GM12891 (cell line): ENCODE data around the gene PISD.

ENCODE experiments used
- DNase-seq: peaks from one replicate; pipeline ENCODE4 v3.0.0; 2011; ENCODE audit warnings: low spot score; ENCODE audit not compliant: insufficient read length
- FAIRE-seq: peaks from 2 replicates; lab custom pipeline; 2011; peaks lifted over from hg19 to GRCh38; lab: Jason Lieb, UNC
- PAX5 ChIP-seq: IDR thresholded peaks from 2 replicates; pipeline ENCODE4 v1.6.1; 2011; ENCODE audit warnings: low read length, moderate library complexity, mild to moderate bottlenecking; ENCODE audit not compliant: insufficient read depth, severe bottlenecking
- POLR2A ChIP-seq: IDR thresholded peaks from 2 replicates; pipeline ENCODE4 v1.6.1; 2011; ENCODE audit warnings: low read depth, low read length, control low read depth
- POLR2AphosphoS5 ChIP-seq: IDR thresholded peaks from 2 replicates; pipeline ENCODE4 v1.6.1; 2011; ENCODE audit warnings: low read depth, low read length, control low read depth
- POU2F2 ChIP-seq: IDR thresholded peaks from 2 replicates; pipeline ENCODE4 v1.6.1; 2011; ENCODE audit warnings: low read depth, mild to moderate bottlenecking, control low read depth, low read length, moderate library complexity
- SPI1 ChIP-seq: IDR thresholded peaks from 2 replicates; pipeline ENCODE4 v1.6.1; 2011; ENCODE audit warnings: low read depth, low read length, control low read depth
- TAF1 ChIP-seq: IDR thresholded peaks from 2 replicates; pipeline ENCODE4 v1.6.1; 2011; ENCODE audit warnings: low read depth, low read length, control low read depth

PISD gene

DNA sequence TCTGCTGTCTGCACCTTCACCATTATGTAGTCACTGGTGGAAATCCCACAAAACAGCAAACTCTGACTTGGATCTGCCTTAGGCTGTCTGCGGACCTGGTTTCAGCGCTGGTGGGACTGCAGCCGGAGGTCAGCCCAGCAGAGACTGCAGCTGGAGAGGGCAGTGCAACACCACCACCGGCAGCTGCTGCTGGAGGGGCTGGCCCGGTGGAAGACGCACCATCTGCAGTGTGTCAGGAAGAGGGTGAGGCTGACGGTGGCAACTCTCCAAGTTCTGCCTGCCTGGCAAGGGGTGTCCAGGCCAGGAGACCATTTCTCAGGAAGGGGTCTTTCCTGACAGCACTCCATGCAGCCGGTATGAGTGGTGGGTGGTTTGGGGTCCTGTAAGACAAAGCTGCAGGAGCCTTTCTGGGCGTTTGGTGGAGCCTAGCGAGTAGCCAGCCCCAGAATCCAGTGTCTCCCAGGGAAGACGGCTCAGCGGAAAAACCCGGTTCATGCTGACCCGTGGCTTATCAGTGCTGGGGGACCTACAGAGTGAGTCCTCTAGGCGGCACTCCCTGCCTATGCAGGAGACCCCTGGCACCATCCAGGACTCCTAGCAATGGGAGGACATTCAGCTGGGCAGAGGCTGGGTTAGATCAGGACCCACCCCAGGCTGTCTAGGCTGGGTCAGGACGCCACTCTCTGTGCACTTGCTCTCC is 50.8 kb downstream of the PISD start:
- DNase-seq (no peak), FAIRE-seq (no peak)
- TF ChIP-seq POLR2A (no peak), POLR2AphosphoS5 (no peak), TAF1 (no peak), POU2F2 (no peak), SPI1 (no peak), PAX5 (no peak)

- no peak for TF ChIP-seq POLR2AphosphoS5
- TF ChIP-seq POLR2A, result no peak
- TF ChIP-seq POU2F2, result no peak
- TF ChIP-seq SPI1, result no peak
- TF ChIP-seq TAF1, result no peak
- DNase-seq (no peak), FAIRE-seq (no peak)
These were observed 51.4 kb downstream of the PISD start for GRCh38 chr22:31610611-31611010.

- DNase-seq, result no peak
- FAIRE-seq, result no peak
These were observed 52.3 kb downstream of the PISD start for GRCh38 chr22:31609716-31610115.

DNA sequence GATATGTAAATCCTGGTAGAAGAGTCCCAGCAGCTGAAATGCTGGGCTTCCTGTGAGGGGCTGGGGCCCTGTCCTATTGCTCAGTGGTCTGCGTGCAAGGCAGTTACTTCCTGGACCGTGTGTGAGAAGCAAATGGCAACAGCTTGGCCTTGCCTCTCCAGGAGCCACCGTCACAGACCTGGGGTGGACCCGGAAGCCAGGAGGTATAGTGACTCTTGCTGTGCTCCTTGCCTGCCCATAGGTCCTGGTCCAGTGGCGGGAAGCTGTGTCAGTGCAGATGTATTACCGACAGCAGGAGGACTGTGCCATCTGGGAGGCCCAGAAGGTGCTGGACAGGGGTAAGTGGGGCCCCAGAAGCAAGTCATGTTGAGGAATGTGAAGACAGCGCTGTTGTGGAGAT is 54.3 kb downstream of the PISD start:
- no peak for FAIRE-seq
- no peak for TF ChIP-seq TAF1
- no peak for TF ChIP-seq POU2F2
- no peak for TF ChIP-seq POLR2AphosphoS5
- TF ChIP-seq POLR2A, result no peak
- no peak for TF ChIP-seq SPI1
- TF ChIP-seq PAX5, result no peak

More at GRCh38 chr22:31609716-31610115, 52.3 kb downstream of the PISD start:
- TF ChIP-seq TAF1 (no peak), POLR2A (no peak), SPI1 (no peak), POLR2AphosphoS5 (no peak), POU2F2 (no peak), PAX5 (no peak)

DNA sequence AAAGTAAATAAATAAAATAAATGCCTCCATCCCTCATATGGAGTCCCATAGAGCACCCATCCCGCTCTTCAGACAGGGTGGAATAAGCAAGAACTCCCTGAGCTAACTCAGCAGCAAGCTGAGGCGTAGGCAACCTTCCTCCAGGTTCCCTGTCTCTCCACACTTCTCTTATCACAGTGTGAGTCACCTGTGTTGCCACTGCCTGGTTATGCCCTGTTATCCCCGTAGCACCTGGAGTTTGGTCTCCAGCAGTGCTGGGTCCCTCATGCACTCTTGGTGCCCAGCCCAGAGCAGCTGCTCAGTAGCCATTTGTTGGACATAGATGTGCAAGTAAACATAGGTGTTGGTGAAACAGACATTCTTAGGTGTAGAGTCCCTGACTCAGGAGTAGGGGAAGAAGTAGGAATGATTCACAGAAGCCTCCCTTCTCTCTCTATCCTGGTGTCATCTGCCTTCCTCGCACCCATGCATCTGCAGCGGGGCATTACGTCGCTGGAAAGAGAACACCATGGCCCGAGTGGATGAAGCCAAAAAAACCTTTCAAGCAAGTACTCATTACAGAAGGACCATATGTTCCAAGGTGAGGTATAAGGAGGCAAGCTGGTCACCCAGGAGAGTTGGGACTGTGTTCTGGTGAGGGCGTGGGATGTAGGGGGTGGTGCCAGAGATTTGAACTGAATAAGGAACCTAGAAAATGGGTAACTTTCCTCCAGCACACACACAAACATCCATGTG is 56.0 kb downstream of the PISD start:
- DNase-seq (no peak), FAIRE-seq (no peak)
- TF ChIP-seq PAX5 (no peak), POLR2AphosphoS5 (no peak), POU2F2 (no peak), POLR2A (no peak), TAF1 (no peak), SPI1 (no peak)

More for the DNA sequence above, 54.3 kb downstream of the PISD start:
- no peak for DNase-seq

- DNase-seq (no peak), FAIRE-seq (no peak)
- no peak for TF ChIP-seq SPI1
- no peak for TF ChIP-seq TAF1
These were observed 57.0 kb downstream of the PISD start for GRCh38 chr22:31604746-31605705.

GRCh38 chr22:31604137-31604705 is 57.8 kb downstream of the PISD start:
- no peak for FAIRE-seq
- no peak for DNase-seq
- TF ChIP-seq PAX5 (no peak), POU2F2 (no peak), POLR2AphosphoS5 (no peak), POLR2A (no peak), TAF1 (no peak), SPI1 (no peak)

DNA sequence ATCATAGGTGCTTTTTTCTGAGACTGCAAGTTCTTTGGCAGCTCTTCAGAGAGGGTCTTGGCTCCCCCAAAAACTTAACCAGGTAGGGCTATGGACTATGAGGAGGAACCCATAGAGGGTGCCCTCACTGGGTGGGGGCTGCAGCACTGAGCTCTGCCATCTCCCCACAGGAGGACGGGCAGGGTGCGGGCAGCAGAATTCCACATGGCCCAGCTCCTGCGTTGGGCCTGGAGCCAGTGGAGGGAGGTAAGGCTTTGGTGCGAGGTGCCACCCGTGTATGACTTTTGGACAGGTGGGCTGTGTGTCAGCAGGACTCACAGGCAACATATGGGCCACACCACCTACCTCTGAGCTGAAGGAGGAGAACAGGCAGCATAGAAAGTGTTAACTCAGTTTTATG is 58.4 kb downstream of the PISD start:
- DNase-seq, result no peak
- TF ChIP-seq POLR2AphosphoS5 (no peak), POU2F2 (no peak), PAX5 (no peak), TAF1 (no peak), SPI1 (no peak), POLR2A (no peak)
- FAIRE-seq, result no peak

DNA sequence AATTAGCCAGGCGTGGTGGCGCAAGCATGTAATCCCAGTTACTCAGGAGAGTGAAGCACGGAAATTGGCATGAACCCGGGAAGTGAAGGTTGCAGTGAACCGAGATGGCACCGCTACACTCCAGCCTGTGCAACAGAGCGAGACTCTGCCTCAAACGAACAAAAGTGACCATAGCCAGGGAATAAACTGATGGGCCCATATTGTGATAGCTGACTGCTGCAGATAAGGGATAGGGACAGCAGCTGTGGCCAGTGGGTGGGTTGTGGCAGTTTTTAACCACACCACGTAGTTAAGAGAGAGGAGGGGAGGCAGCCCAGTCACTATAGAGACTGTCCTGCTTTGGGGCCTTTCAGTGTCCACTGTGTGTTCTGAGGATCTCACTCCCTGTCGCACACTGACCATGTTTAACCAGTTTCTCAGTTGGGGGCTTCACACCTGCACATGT is 58.9 kb downstream of the PISD start:
- FAIRE-seq, result no peak
- TF ChIP-seq POU2F2 (no peak), POLR2A (no peak), TAF1 (no peak), POLR2AphosphoS5 (no peak), PAX5 (no peak), SPI1 (no peak)
- no peak for DNase-seq

DNA sequence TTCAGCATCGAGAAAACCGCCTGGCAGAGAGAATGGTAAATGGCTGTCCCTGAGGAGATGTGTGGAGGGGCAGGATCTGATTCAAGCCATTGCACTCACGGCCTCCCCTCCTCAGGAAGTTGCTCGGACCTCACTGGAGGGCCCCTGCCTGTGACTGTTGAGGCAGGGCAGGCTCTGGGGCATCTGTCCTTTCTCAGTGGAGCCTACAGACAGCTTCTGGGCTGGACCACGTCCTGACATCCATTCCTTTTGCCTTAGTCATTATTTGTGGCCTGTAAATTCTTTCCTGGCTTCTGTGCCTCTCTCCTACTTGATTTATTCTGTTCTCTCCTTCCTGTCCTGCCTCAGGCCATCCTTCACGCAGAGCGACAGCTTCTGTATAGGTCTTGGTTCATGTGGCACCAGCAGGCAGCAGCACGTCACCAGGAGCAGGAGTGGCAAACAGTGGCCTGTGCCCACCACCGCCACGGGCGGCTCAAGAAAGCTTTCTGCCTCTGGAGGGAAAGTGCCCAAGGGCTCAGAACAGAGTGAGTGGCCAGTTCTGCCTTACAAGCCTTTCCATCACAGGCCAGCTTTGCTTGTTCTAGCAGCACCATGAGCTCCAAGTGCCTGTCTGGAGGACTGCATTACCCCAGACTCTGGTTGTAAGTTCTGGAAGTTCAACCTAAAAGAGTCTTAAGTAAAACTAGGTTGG is 59.6 kb downstream of the PISD start:
- no peak for TF ChIP-seq POLR2AphosphoS5
- TF ChIP-seq PAX5, result no peak
- TF ChIP-seq POU2F2, result no peak
- no peak for TF ChIP-seq TAF1
- TF ChIP-seq SPI1, result no peak
- TF ChIP-seq POLR2A, result no peak
- FAIRE-seq, result no peak
- DNase-seq, result no peak
